ENCODE data around the gene ALDH1L2.
"Not testable (repeated sequence)": the region's sequence is repeated elsewhere in the genome, so short reads cannot be mapped to it uniquely, and the experiment has no call there.

ALDH1L2 gene

DNA sequence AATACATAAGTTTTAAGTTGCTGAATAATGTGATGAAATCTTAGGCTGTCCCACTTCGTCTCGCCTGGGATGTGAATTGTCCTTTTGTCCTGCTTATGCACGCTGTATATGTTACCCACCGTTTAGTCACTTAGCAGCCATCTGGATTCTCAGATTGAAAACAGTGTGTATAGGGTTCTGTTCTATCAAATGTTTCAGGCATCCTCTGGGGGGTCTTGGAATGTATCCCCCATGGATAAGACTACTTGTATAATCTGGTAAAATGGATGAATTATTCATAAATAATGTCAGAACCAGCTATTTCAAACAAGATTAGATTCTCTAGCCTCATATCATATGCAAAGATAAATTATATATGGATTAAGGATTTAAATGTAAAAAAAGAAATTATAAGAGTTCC lies 68.7 kb downstream of the ALDH1L2 start:
- Histone ChIP-seq H3K9me3 (ENCODE audit: low read length) (peaks cover 9% of the 10 kb centered on the region), H3K4me1 (ENCODE audit: insufficient read depth, low read length) (peaks cover 25% of the 10 kb centered on the region), H3K27me3 (ENCODE audit: insufficient read depth, low read length) (no peaks in the 10 kb centered on the region), H3K36me3 (ENCODE audit: insufficient read depth, low read length) (peaks cover 4% of the 10 kb centered on the region), H2AFZ (ENCODE audit: low read depth, low read length) (no peak overlapping the region), H3K4me3 (ENCODE audit: low read length) (no peak overlapping the region)

DNA sequence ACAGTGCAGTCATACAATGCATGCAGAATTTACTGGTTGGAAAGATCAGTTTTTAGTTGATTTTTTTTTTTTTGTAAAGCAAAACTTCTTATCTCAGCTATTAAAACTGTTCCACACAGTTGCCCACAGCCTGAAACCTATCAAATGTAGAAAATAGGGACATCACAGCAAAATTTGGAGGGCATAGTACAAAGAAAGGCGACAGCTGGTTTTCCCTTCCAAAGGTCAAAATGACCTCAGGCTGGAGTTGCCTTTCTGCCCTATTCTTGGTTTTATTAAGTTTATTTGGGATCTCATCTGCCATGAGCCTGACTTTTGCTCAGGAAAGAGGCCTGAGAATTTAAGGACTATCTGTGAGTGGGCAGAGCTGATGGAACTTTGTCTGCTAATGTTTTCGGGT lies 69.7 kb downstream of the ALDH1L2 start:
- Histone ChIP-seq H3K9me3 (ENCODE audit: low read length) (peaks cover 9% of the 10 kb centered on the region), H3K36me3 (ENCODE audit: insufficient read depth, low read length) (peaks cover 4% of the 10 kb centered on the region), H2AFZ (ENCODE audit: low read depth, low read length) (no peak overlapping the region), H3K4me3 (ENCODE audit: low read length) (no peak overlapping the region), H3K27me3 (ENCODE audit: insufficient read depth, low read length) (no peaks in the 10 kb centered on the region), H3K4me1 (ENCODE audit: insufficient read depth, low read length) (peaks cover 25% of the 10 kb centered on the region)

DNA sequence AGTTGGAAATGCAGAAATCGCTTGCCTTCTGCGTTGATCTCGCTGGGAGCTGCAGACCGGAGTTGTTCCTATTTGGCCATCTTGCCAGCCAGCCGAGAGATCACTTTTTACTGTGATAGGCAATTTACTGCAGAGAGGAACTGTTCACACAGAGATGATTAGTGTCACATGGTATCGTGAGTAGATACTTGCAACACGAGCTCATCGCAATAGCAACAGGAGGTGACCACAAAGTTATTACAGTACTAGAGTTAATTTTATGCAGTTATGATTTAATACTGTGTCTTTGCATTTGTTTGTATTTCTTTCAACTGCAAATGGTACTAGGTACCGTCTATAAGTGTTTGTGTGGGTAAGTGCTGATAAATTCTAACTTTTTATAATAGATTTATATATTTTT lies 70.4 kb downstream of the ALDH1L2 start:
- Histone ChIP-seq H2AFZ (ENCODE audit: low read depth, low read length) (no peak overlapping the region), H3K27me3 (ENCODE audit: insufficient read depth, low read length) (no peaks in the 10 kb centered on the region), H3K9me3 (ENCODE audit: low read length) (peaks cover 9% of the 10 kb centered on the region), H3K4me1 (ENCODE audit: insufficient read depth, low read length) (peaks cover 25% of the 10 kb centered on the region), H3K4me3 (ENCODE audit: low read length) (no peak overlapping the region), H3K36me3 (ENCODE audit: insufficient read depth, low read length) (peaks cover 4% of the 10 kb centered on the region)

DNA sequence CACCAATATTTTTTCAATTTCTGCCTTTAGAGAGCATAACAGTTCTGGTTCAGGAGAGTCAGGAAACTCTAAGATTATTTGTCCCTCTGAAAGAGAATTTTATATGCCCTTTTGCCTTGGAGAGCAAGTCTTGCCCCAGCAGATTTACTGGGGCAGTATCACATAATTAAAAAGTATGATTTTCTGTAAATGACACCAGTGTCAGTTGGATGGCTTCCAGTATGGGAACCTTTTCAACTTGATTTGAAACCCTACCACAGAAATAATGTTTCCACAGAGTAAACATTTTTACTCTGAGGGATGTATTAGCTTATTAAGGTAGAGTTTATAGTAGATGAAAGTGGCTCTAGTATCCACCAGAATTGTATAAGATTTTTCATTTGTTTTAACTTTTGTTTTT lies 82.8 kb downstream of the ALDH1L2 start:
- Histone ChIP-seq H3K9me3 (ENCODE audit: low read length) (peaks cover 3% of the 10 kb centered on the region), H3K4me1 (ENCODE audit: insufficient read depth, low read length) (peaks cover 3% of the 10 kb centered on the region), H3K27me3 (ENCODE audit: insufficient read depth, low read length) (no peaks in the 10 kb centered on the region), H2AFZ (ENCODE audit: low read depth, low read length) (no peak overlapping the region), H3K4me3 (ENCODE audit: low read length) (no peak overlapping the region), H3K36me3 (ENCODE audit: insufficient read depth, low read length) (peaks cover 79% of the 10 kb centered on the region)

DNA sequence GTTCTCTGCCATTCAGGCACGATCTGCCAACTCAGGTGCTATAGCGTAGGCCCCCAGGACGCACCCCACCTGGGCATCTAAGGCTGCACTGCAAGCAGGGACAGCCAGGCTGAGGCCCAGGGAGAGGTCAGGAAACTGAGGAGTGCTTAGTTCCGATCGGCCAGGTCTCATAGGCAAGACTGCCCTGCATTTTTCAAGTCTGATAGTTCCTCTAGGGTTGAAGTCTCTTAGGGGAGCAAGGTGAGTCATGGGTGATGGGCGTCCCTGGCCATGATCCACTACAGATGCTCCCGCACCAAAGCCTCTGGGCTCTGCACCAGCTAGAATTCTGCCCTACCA lies 84.9 kb downstream of the ALDH1L2 start:
- H3K9me3 ChIP-seq (ENCODE audit: low read length) = peaks cover 8% of the 10 kb centered on the region
- no peak overlapping the region for H2AFZ ChIP-seq (ENCODE audit: low read depth, low read length)
- no peaks in the 10 kb centered on the region for H3K27me3 ChIP-seq (ENCODE audit: insufficient read depth, low read length)
- H3K4me3 ChIP-seq (ENCODE audit: low read length) = no peak overlapping the region
- no peaks in the 10 kb centered on the region for H3K4me1 ChIP-seq (ENCODE audit: insufficient read depth, low read length)
- peaks cover 92% of the 10 kb centered on the region for H3K36me3 ChIP-seq (ENCODE audit: insufficient read depth, low read length)

DNA sequence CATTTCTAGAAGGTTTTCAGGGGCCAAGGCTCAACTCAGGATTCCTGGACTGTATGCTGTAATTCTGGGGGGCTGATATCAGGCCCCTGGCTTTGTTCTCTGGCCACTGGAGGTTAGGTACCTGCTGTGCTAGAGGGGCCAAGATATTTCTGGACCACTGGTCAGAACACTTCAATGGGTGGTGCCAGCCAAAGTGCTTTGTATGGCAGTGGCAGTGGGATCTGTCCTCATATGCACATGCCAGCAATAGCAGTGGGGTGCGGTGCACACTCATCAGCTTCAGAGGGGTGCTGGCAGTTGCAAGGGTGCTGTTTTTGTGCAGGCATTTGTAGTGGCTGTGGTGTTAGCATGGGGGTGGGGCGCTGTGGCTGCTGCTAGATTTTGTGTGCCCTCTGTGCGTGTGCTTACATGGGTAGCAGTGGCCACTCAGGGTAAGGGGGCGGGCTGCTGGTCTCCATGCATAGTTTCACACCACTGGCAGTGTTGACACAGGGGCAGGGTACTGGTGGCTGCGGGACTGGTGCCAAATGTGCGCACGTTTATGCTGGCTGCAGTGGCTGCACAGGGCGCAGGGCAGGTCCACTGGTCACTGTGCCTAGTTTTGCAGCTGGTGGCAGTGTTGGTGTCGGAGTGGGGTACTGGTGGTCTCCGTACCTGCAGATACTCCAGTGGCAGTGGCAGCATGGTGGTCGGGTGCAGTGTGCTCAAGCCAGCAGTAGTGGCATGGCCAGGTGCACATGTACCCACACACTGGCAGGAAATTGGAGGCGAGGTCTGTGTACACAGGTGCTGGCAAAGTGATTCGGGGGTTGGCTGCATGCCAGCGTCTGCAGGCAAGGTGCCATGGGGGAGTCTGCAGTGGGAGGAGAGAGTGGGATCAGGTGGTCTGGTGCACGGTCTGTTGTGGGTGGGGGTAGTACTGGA lies 85.6 kb downstream of the ALDH1L2 start:
- Histone ChIP-seq H3K4me3 (ENCODE audit: low read length) (no peak overlapping the region), H3K4me1 (ENCODE audit: insufficient read depth, low read length) (no peaks in the 10 kb centered on the region), H3K9me3 (ENCODE audit: low read length) (peaks cover 8% of the 10 kb centered on the region), H2AFZ (ENCODE audit: low read depth, low read length) (no peak overlapping the region), H3K27me3 (ENCODE audit: insufficient read depth, low read length) (no peaks in the 10 kb centered on the region), H3K36me3 (ENCODE audit: insufficient read depth, low read length) (peaks cover 94% of the 10 kb centered on the region)

DNA sequence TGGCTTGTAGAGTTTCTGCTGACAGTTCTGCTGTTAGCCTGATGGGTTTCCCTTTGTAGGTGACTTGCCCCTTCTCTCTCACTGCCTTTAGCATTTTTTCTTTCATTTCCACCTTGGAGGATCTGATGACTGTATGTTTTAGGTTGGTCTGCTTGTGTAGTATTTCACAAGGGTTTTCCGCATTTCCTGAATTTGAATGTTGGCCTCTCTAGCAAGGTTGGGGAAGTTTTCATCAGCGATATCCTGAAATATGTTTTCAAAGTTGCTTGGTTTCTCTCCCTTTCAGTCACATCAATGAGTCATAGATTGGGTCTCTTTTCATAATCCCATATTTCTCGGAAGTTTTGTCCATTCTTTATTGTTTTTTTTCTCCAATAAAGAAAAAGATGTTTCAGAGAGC lies 86.7 kb downstream of the ALDH1L2 start:
- Histone ChIP-seq H3K4me3 (ENCODE audit: low read length) (no peak overlapping the region), H2AFZ (ENCODE audit: low read depth, low read length) (no peak overlapping the region), H3K4me1 (ENCODE audit: insufficient read depth, low read length) (no peaks in the 10 kb centered on the region), H3K9me3 (ENCODE audit: low read length) (peaks cover 5% of the 10 kb centered on the region), H3K36me3 (ENCODE audit: insufficient read depth, low read length) (peaks cover 94% of the 10 kb centered on the region), H3K27me3 (ENCODE audit: insufficient read depth, low read length) (no peaks in the 10 kb centered on the region)

DNA sequence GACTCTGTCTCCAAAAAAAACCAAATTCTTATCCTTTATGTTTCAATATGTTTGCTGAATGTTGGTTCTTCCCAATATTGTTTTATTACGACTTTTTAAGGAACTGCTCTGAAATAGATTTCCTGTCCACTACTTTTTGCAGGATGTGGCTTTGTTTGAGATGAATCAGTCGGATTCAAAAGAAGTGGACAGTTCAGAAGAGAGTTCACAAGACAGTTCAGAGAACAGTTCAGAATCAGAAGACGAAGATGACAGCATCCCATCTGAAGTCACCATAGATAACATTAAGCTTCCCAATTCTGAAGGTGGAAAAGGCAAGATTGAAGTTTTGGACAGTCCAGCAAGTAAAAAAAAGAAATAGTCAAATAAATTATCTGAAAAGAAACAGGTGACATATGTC lies 89.9 kb downstream of the ALDH1L2 start:
- Histone ChIP-seq H3K36me3 (ENCODE audit: insufficient read depth, low read length) (peaks cover 97% of the 10 kb centered on the region), H3K9me3 (ENCODE audit: low read length) (peaks cover 8% of the 10 kb centered on the region), H3K4me3 (ENCODE audit: low read length) (no peak overlapping the region), H2AFZ (ENCODE audit: low read depth, low read length) (no peak overlapping the region), H3K27me3 (ENCODE audit: insufficient read depth, low read length) (no peaks in the 10 kb centered on the region), H3K4me1 (ENCODE audit: insufficient read depth, low read length) (no peaks in the 10 kb centered on the region)

DNA sequence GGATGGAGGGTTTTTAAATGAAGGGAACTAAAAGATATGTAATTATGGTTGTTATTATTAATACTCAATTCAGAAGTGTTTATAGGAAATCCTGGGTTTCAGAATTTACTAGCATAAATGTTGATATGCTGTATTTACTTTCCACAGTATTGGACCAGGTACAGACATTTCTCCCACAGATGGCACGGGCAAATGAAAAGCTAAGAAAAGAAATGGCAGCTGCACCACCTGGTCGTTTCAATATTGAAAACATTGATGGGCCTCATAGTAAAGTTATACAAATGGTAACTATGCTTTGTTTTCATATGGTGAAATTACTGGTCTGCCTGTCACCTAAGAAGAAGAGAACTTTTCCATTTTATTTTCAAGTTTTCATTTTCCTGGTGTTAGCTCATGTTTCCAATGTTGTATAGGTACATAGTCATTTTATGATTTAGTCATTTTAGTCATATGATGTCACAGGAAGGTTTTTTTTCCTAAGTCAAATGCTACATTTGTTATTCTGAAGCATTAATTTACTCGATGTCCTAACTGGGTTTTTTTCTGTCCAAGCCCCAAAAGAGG lies 92.6 kb downstream of the ALDH1L2 start:
- H3K36me3 ChIP-seq (ENCODE audit: insufficient read depth, low read length) = peaks cover 84% of the 10 kb centered on the region
- H3K4me1 ChIP-seq (ENCODE audit: insufficient read depth, low read length) = peaks cover 14% of the 10 kb centered on the region
- H2AFZ ChIP-seq (ENCODE audit: low read depth, low read length) = no peak overlapping the region
- H3K9me3 ChIP-seq (ENCODE audit: low read length) = peaks cover 13% of the 10 kb centered on the region
- H3K27me3 ChIP-seq (ENCODE audit: insufficient read depth, low read length) = no peaks in the 10 kb centered on the region
- H3K4me3 ChIP-seq (ENCODE audit: low read length) = no peak overlapping the region

DNA sequence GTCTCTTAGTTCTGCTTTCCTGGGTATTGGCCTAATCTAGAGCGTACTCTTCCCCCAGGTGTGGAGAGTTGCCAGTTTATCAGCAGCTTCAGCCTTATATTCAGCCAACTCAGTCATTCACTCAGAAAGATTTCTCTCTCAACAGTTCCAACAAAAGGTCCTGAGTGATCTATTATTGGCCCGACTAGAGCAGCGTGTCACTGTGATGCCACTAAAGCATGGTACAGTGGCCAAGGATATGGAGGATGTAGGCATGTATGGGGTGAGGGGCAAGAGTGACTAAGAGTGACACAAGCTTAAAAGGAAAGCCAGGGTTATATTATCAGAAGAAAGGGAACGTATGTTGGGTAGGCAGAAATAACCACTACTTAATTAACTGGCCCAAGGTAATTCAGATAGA lies 93.3 kb downstream of the ALDH1L2 start:
- Histone ChIP-seq H2AFZ (ENCODE audit: low read depth, low read length) (no peak overlapping the region), H3K9me3 (ENCODE audit: low read length) (peaks cover 8% of the 10 kb centered on the region), H3K4me3 (ENCODE audit: low read length) (no peak overlapping the region), H3K4me1 (ENCODE audit: insufficient read depth, low read length) (peaks cover 14% of the 10 kb centered on the region), H3K27me3 (ENCODE audit: insufficient read depth, low read length) (no peaks in the 10 kb centered on the region), H3K36me3 (ENCODE audit: insufficient read depth, low read length) (peaks cover 77% of the 10 kb centered on the region)

DNA sequence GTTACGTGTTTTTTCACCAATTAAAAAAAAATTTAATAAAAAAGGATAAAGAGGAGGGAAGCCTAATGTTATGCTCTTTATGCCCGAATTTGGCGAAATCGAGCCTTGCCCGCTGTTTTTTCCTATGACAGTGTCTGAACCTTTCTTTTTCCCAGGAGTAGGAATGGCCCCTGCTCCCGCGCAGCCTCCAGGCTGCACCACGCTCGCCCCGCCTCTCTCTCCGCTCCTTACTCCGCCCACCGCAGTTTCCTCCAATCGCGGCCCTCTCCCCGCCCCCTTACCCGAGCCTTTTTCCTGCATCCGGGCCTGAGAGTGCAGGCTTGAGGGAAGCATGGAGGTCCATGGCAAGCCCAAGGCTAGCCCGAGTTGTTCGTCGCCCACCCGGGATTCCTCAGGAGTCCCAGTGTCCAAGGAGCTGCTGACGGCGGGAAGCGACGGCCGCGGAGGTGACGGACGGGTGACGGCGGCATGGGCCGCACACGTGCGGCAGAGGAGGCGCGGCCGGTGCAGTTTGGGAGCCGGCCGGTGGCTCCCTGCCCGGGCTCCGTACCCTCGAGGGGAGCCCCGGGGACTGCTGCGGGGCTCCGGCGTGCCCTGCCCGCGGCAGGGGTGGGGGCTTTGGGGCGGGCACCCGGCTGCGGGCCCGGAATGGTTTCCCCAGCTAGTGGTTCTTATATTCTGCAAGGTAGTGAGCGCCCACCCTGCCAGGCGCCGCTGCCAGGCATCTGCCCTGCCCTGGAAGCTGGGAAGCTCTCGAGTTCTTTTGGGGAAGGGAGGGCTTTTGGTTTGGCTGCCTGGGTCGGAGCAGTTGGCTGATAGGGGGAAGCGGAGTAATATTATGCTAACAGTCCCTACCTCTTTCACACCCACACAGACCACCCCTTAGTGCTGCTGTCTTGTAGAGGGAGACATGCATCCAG lies 98.0 kb downstream of the ALDH1L2 start, which contains the start of gene NOPCHAP1:
Gene NOPCHAP1 (plus strand): TSS at position 295 of the 920 bp plus-strand sequence. CDS start 37 bp downstream, at position 332.
- H3K36me3 ChIP-seq (ENCODE audit: insufficient read depth, low read length) = peaks cover 31% of the 10 kb centered on the region
- peaks cover 8% of the 10 kb centered on the region for H3K9me3 ChIP-seq (ENCODE audit: low read length)
- H3K4me1 ChIP-seq (ENCODE audit: insufficient read depth, low read length) = peaks cover 14% of the 10 kb centered on the region
- no peaks in the 10 kb centered on the region for H3K27me3 ChIP-seq (ENCODE audit: insufficient read depth, low read length)
- peak within 1 kb of the TSS; percentile 80 for H2AFZ ChIP-seq (ENCODE audit: low read depth, low read length)
- peak within 1 kb of the TSS; percentile 98 for H3K4me3 ChIP-seq (ENCODE audit: low read length)

DNA sequence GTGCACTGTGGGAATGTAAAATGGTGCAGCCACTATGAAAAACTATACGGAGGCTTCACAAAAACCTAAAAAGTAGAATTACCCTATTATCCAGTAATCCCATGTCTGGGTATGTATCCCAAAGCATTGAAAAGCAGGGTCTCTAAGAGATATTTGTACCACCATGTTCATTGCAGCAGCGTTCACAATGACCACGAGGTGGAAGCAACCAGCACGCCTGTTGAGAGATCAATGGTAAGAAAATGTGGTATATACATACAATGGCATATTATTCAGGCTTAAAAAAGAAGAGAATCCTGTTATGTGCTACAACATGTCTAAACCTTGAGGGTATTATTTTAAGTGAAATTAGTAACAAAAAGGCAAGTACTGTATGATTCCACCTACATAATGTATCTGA lies 99.1 kb downstream of the ALDH1L2 start:
- peaks cover 14% of the 10 kb centered on the region for H3K4me1 ChIP-seq (ENCODE audit: insufficient read depth, low read length)
- H3K36me3 ChIP-seq (ENCODE audit: insufficient read depth, low read length) = peaks cover 21% of the 10 kb centered on the region
- no peaks in the 10 kb centered on the region for H3K27me3 ChIP-seq (ENCODE audit: insufficient read depth, low read length)
- H3K4me3 ChIP-seq (ENCODE audit: low read length) = no peak overlapping the region
- peak overlapping the region; percentile 80 for H2AFZ ChIP-seq (ENCODE audit: low read depth, low read length)
- H3K9me3 ChIP-seq (ENCODE audit: low read length) = peaks cover 8% of the 10 kb centered on the region

DNA sequence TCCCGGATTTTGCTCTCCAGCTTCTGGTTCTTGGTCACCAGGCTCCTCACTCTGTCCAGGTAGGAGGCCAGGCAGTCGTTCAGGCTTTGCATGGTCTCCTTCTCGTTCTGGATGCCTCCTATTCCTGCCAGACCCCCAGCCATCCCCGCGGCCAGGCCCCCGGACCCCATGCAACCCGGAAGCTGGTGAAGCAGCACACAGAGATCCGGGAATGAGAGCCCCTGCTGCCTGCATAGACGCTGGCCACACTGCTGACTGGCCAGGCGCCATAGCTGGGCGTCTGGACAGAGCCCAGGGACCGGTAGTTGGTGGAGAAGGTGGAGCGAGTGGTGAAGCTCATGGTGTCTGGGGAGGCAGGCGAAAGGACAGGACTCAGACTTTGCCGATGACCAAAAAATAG lies 106.6 kb downstream of the ALDH1L2 start:
- H3K36me3 ChIP-seq (ENCODE audit: insufficient read depth, low read length); H3K9me3 ChIP-seq (ENCODE audit: low read length); H3K27me3 ChIP-seq (ENCODE audit: insufficient read depth, low read length); H3K4me3 ChIP-seq (ENCODE audit: low read length); H3K4me1 ChIP-seq (ENCODE audit: insufficient read depth, low read length); H2AFZ ChIP-seq (ENCODE audit: low read depth, low read length): not testable (repeated sequence)
